Parathyroid adenoma (tissue), 2 donors: Measurements from ENCODE around the gene ATP2C2.
"Not testable (repeated sequence)": the region's sequence is repeated elsewhere in the genome, so short reads cannot be mapped to it uniquely, and the experiment has no call there.

Source experiments
- H2AFZ ChIP-seq: fragments of 300-600 bp; sonication (generic); one replicate; pipeline ENCODE4 v1.7.0; 2017; ENCODE audit warnings: antibody characterized with exemption, mild to moderate bottlenecking
- H3K27ac ChIP-seq: fragments of 300-600 bp; sonication (generic); one replicate; pipeline ENCODE4 v1.7.0; 2017
- H3K27me3 ChIP-seq: fragments of 300-600 bp; sonication (generic); one replicate; pipeline ENCODE4 v1.7.0; 2017; ENCODE audit warnings: low read length; ENCODE audit not compliant: control insufficient read depth, insufficient read depth
- H3K36me3 ChIP-seq: fragments of 300-600 bp; sonication (generic); one replicate; pipeline ENCODE4 v1.7.0; 2017; ENCODE audit warnings: low read length; ENCODE audit not compliant: control insufficient read depth, insufficient read depth
- H3K4me1 ChIP-seq: fragments of 300-600 bp; sonication (generic); one replicate; pipeline ENCODE4 v1.7.0; 2017; ENCODE audit warnings: control low read depth
- H3K4me2 ChIP-seq: fragments of 300-600 bp; sonication (generic); one replicate; pipeline ENCODE4 v1.7.0; 2017; ENCODE audit warnings: low read length
- H3K4me3 ChIP-seq: fragments of 300-600 bp; sonication (generic); one replicate; pipeline ENCODE4 v1.7.0; 2017; ENCODE audit warnings: low read depth, low read length
- H3K79me2 ChIP-seq: fragments of 300-600 bp; sonication (generic); one replicate; pipeline ENCODE4 v1.7.0; 2017; ENCODE audit warnings: control low read depth
- H3K9ac ChIP-seq: fragments of 300-600 bp; sonication (generic); one replicate; pipeline ENCODE4 v1.7.0; 2017; ENCODE audit warnings: mild to moderate bottlenecking
- H3K9me3 ChIP-seq: fragments of 300-600 bp; sonication (generic); one replicate; pipeline ENCODE4 v1.7.0; 2017; ENCODE audit warnings: low read length; ENCODE audit not compliant: control insufficient read depth
- TF ChIP-seq, protein P1 (sequence below): fragments of 300-600 bp; sonication (generic); IDR thresholded peaks from one replicate; pipeline ENCODE4 v1.7.0; 2017; ENCODE audit warnings: antibody characterized with exemption, mild to moderate bottlenecking
- donor health status: primary hyperparathyroidism.

Gene ATP2C2

GRCh38 chr16:84419730-84420129 lies 51.4 kb downstream of the ATP2C2 start:
- Histone ChIP-seq H3K27ac (no peak overlapping the region), H2AFZ (no peak overlapping the region), H3K4me1 (no peaks in the 10 kb centered on the region), H3K4me2 (no peak overlapping the region), H3K79me2 (no peaks in the 10 kb centered on the region), H3K36me3 (no peaks in the 10 kb centered on the region), H3K27me3 (no peaks in the 10 kb centered on the region), H3K9ac (no peak overlapping the region), H3K4me3 (no peak overlapping the region), H3K9me3 (no peaks in the 10 kb centered on the region)
- TF ChIP-seq, protein P1, sequence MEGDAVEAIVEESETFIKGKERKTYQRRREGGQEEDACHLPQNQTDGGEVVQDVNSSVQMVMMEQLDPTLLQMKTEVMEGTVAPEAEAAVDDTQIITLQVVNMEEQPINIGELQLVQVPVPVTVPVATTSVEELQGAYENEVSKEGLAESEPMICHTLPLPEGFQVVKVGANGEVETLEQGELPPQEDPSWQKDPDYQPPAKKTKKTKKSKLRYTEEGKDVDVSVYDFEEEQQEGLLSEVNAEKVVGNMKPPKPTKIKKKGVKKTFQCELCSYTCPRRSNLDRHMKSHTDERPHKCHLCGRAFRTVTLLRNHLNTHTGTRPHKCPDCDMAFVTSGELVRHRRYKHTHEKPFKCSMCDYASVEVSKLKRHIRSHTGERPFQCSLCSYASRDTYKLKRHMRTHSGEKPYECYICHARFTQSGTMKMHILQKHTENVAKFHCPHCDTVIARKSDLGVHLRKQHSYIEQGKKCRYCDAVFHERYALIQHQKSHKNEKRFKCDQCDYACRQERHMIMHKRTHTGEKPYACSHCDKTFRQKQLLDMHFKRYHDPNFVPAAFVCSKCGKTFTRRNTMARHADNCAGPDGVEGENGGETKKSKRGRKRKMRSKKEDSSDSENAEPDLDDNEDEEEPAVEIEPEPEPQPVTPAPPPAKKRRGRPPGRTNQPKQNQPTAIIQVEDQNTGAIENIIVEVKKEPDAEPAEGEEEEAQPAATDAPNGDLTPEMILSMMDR = no peak

- not testable (repeated sequence) for H2AFZ ChIP-seq, H3K9me3 ChIP-seq, H3K36me3 ChIP-seq, H3K9ac ChIP-seq, H3K4me1 ChIP-seq, H3K27me3 ChIP-seq, H3K4me3 ChIP-seq, H3K27ac ChIP-seq, H3K4me2 ChIP-seq, H3K79me2 ChIP-seq
These were observed 52.2 kb downstream of the ATP2C2 start for GRCh38 chr16:84420556-84420955.

GRCh38 chr16:84421081-84421937 lies 53.0 kb downstream of the ATP2C2 start:
- H3K36me3 ChIP-seq = no peaks in the 10 kb centered on the region
- H3K27ac ChIP-seq = no peak overlapping the region
- no peak overlapping the region for H3K9ac ChIP-seq
- no peaks in the 10 kb centered on the region for H3K27me3 ChIP-seq
- H3K4me3 ChIP-seq = no peak overlapping the region
- H3K9me3 ChIP-seq = no peaks in the 10 kb centered on the region
- no peaks in the 10 kb centered on the region for H3K79me2 ChIP-seq
- no peaks in the 10 kb centered on the region for H3K4me1 ChIP-seq
- no peak overlapping the region for H2AFZ ChIP-seq
- TF ChIP-seq, protein P1 = no peak
- H3K4me2 ChIP-seq = no peak overlapping the region

DNA sequence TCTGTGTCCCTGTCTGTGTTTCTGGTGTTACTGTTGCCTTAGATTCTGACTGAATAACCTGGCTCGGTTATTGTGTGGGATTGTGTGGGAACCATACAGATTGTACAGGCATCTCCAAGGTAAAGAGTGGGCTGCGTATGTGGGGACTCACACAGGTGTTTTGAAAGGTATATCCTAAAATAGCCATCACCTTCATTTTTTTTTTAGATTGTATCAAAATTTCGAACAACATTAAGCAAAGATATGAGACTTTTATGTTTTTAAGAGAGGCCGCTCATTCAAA lies 53.5 kb downstream of the ATP2C2 start:
- Histone ChIP-seq H3K27me3 (no peaks in the 10 kb centered on the region), H3K27ac (no peak overlapping the region), H3K4me3 (no peak overlapping the region), H3K9ac (no peak overlapping the region), H2AFZ (no peak overlapping the region), H3K36me3 (no peaks in the 10 kb centered on the region), H3K4me2 (no peak overlapping the region), H3K4me1 (no peaks in the 10 kb centered on the region), H3K79me2 (no peaks in the 10 kb centered on the region), H3K9me3 (no peaks in the 10 kb centered on the region)
- TF ChIP-seq, protein P1 = no peak

- Histone ChIP-seq H3K4me2 (no peak overlapping the region), H3K36me3 (no peaks in the 10 kb centered on the region), H3K4me3 (no peak overlapping the region), H3K27me3 (no peaks in the 10 kb centered on the region), H3K9ac (no peak overlapping the region), H2AFZ (no peak overlapping the region), H3K9me3 (no peaks in the 10 kb centered on the region), H3K27ac (no peak overlapping the region), H3K79me2 (no peaks in the 10 kb centered on the region), H3K4me1 (no peaks in the 10 kb centered on the region)
- TF ChIP-seq, protein P1 = no peak
These were observed 55.1 kb downstream of the ATP2C2 start for GRCh38 chr16:84423416-84423837.
